ENCODE measurements around the gene TNFAIP3.

The TNFAIP3 gene

GRCh38 chr6:137883400-137884148 is 16.5 kb downstream of the TNFAIP3 start:
- TF ChIP-seq TAF1 (IDR thresholded peaks at IDR 0.05; ENCODE audit: borderline replicate concordance, insufficient read depth, low read length) (peak; percentile 44; the same call in 1 of the 2 replicates), SIN3A (IDR thresholded peaks at IDR 0.05; ENCODE audit: borderline replicate concordance, insufficient read depth, low read length) (peak; percentile 44; the same call in 1 of the 2 replicates), FOXP2 (optimal IDR thresholded peaks at IDR 0.05; ENCODE audit: borderline replicate concordance, extremely low read depth, extremely low read length, insufficient read depth) (no peak), REST (IDR thresholded peaks at IDR 0.05; ENCODE audit: insufficient read depth in 1 of 2, low read depth in 2 of 2, low read length in 2 of 2) (0 out of 4 replicates have a peak, but pooled peaks of 1 of the 2 experiments have one; percentile 50), POLR2AphosphoS5 (IDR thresholded peaks at IDR 0.05; ENCODE audit: low read depth, low read length) (no peak)

- TF ChIP-seq REST (IDR thresholded peaks at IDR 0.05; ENCODE audit: insufficient read depth in 1 of 2, low read depth in 2 of 2, low read length in 2 of 2) (no peak), POLR2AphosphoS5 (IDR thresholded peaks at IDR 0.05; ENCODE audit: low read depth, low read length) (no peak), FOXP2 (optimal IDR thresholded peaks at IDR 0.05; ENCODE audit: borderline replicate concordance, extremely low read depth, extremely low read length, insufficient read depth) (no peak), SIN3A (IDR thresholded peaks at IDR 0.05; ENCODE audit: borderline replicate concordance, insufficient read depth, low read length) (no peak), TAF1 (IDR thresholded peaks at IDR 0.05; ENCODE audit: borderline replicate concordance, insufficient read depth, low read length) (no peak)
These were observed 17.3 kb downstream of the TNFAIP3 start for GRCh38 chr6:137884149-137884909.

DNA sequence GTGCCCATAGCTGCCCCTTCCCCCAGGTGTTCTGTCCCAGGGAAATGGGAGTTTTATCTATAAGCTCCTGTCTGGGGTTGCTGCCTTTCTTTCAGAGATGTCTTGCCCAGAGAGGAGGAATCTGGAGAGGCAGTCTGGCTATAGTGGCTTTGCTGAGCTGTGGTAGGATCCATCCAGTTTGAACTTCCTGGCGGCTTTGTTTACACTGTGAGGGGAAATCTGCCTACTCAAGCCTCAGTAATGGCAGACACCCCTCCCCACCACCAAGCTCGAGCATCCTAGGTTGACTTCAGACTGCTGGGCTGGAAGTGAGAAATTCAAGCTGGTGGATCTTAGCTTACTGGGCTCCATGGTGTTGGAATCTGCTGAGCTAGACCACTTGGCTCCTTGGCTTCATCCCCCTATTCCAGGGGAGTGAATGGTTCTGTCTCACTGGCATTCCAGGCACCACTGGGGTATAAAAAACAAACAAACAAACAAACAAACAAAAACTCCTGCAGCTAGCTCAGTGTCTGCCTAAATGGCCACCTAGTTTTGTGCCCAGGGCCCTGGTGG is 24.0 kb downstream of the TNFAIP3 start:
- TF ChIP-seq REST (IDR thresholded peaks at IDR 0.05; ENCODE audit: insufficient read depth in 1 of 2, low read depth in 2 of 2, low read length in 2 of 2) (no peak), SIN3A (IDR thresholded peaks at IDR 0.05; ENCODE audit: borderline replicate concordance, insufficient read depth, low read length) (no peak), FOXP2 (optimal IDR thresholded peaks at IDR 0.05; ENCODE audit: borderline replicate concordance, extremely low read depth, extremely low read length, insufficient read depth) (no peak), TAF1 (IDR thresholded peaks at IDR 0.05; ENCODE audit: borderline replicate concordance, insufficient read depth, low read length) (no peak), POLR2AphosphoS5 (IDR thresholded peaks at IDR 0.05; ENCODE audit: low read depth, low read length) (no peak)

- TF ChIP-seq REST (IDR thresholded peaks at IDR 0.05; ENCODE audit: insufficient read depth in 1 of 2, low read depth in 2 of 2, low read length in 2 of 2) (no peak), POLR2AphosphoS5 (IDR thresholded peaks at IDR 0.05; ENCODE audit: low read depth, low read length) (no peak), SIN3A (IDR thresholded peaks at IDR 0.05; ENCODE audit: borderline replicate concordance, insufficient read depth, low read length) (no peak), FOXP2 (optimal IDR thresholded peaks at IDR 0.05; ENCODE audit: borderline replicate concordance, extremely low read depth, extremely low read length, insufficient read depth) (no peak), TAF1 (IDR thresholded peaks at IDR 0.05; ENCODE audit: borderline replicate concordance, insufficient read depth, low read length) (no peak)
These were observed 25.2 kb downstream of the TNFAIP3 start for GRCh38 chr6:137892271-137892708.
